ENCODE results near the gene CPSF4L. TPM values are rescaled to one million over a fixed set of nuclear protein-coding genes. Genes with fewer than 3 reads are reported as not detected.

Gene CPSF4L
- total and polyA plus RNA-seq, 12 donors: not detected

- Histone ChIP-seq H3K9me3 (replicated peaks in 1 of 3) (no peaks in the 10 kb centered on the region), H3K36me3 (replicated peaks in 1 of 2) (no peaks in the 10 kb centered on the region), H3K27ac (peak overlapping the region in 1 of 5 donors; percentile 77), H3K4me1 (replicated peaks in 1 of 2) (peaks cover 15 to 46% of the 10 kb centered on the region in 2 donors), H3K27me3 (no peaks in the 10 kb centered on the region), H3K4me3 (no peak overlapping the region)
- DNase-seq: no peak
- TF ChIP-seq POLR2A (IDR thresholded peaks at IDR 0.05) (no peak), CTCF (IDR thresholded peaks at IDR 0.05) (no peak)
- intact Hi-C loops (cut with DNase I): no loop called here
- 66 to 72% (median 68%) methylated on average over 3 of the region's 3 CpGs for WGBS, 4 donors
Observed at GRCh38 chr17:73226556-73227172, 35.0 kb downstream of the CPSF4L start.

- Histone ChIP-seq H3K9me3 (replicated peaks in 1 of 3) (no peaks in the 10 kb centered on the region), H3K4me1 (replicated peaks in 1 of 2) (peaks cover 6 to 34% of the 10 kb centered on the region in 2 donors), H3K27ac (peak overlapping the region in 1 of 5 donors; percentile 6), H3K4me3 (no peak overlapping the region), H3K36me3 (replicated peaks in 1 of 2) (no peaks in the 10 kb centered on the region), H3K27me3 (no peaks in the 10 kb centered on the region)
- intact Hi-C loops (cut with DNase I): no loop called here
- WGBS, 4 donors: 74 to 85% (median 78%) methylated on average over 5 of the region's 5 CpGs
- DNase-seq: no peak
- no peak for TF ChIP-seq CTCF (IDR thresholded peaks at IDR 0.05)
- TF ChIP-seq POLR2A (IDR thresholded peaks at IDR 0.05): no peak
Observed at GRCh38 chr17:73224663-73225305, 36.9 kb downstream of the CPSF4L start.

GRCh38 chr17:73224237-73224636 is 37.4 kb downstream of the CPSF4L start:
- Histone ChIP-seq H3K4me1 (replicated peaks in 1 of 2) (peaks cover 5 to 32% of the 10 kb centered on the region in 2 donors), H3K27me3 (no peaks in the 10 kb centered on the region), H3K4me3 (no peak overlapping the region), H3K27ac (no peak overlapping the region), H3K36me3 (replicated peaks in 1 of 2) (no peaks in the 10 kb centered on the region), H3K9me3 (replicated peaks in 1 of 3) (no peaks in the 10 kb centered on the region)
- no peak for TF ChIP-seq CTCF (IDR thresholded peaks at IDR 0.05)
- no peak for TF ChIP-seq POLR2A (IDR thresholded peaks at IDR 0.05)
- 79 to 90% (median 85%) methylated on average over 2 of the region's 2 CpGs for WGBS, 4 donors
- intact Hi-C loops (cut with DNase I): no loop called here
- DNase-seq: no peak

GRCh38 chr17:73223626-73224230 is 38.0 kb downstream of the CPSF4L start:
- intact Hi-C loops (cut with DNase I): no loop called here
- H3K9me3 ChIP-seq (replicated peaks in 1 of 3): no peaks in the 10 kb centered on the region
- no peak overlapping the region for H3K27ac ChIP-seq
- H3K4me3 ChIP-seq: no peak overlapping the region
- H3K27me3 ChIP-seq: no peaks in the 10 kb centered on the region
- WGBS, 4 donors: 81 to 95% (median 88%) methylated on average over 2 of the region's 2 CpGs
- H3K4me1 ChIP-seq (replicated peaks in 1 of 2): peaks cover 0 to 27% of the 10 kb centered on the region in 2 donors
- DNase-seq: no peak
- no peak for TF ChIP-seq POLR2A (IDR thresholded peaks at IDR 0.05)
- H3K36me3 ChIP-seq (replicated peaks in 1 of 2): no peaks in the 10 kb centered on the region

Data from adrenal gland (tissue), 12 donors.